ENCODE results near the gene SHH.

Gene SHH

DNA sequence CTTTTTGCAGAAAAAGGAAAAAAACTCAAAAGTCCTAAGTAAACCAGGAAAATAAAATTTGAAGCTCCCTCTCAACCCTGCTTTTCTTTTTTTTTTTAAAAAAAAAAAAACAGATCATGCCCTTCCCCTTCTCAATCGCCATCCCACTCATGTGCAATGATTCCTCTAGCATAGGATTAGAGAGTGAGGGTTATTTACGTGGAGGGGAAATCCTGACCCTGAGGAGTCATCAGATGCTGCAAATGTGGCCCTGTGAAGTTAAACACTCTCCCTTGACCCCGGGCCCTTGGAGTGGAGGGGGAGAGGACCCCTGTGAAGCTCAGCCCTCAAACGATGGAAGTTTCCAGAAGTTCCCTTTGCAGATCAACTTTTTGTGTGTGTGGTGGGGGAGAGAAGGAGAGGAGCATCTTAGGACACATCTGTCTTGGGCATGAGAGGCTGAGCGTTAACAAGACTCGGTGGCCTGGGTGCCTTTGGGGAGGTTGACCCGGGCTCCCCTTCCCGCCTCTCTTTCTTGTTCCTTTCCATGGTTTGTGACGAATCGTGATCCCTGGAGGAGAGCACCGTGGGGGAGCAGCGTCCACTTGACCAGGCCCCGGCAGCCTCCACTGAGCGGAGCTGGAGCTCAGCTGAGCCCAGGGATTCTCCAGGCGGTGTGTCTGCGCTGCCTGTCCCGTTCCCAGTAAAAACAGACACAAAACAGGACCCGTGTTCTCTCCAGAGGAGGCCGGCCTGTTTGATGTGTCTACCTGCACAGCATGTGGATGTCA, 1.5 kb upstream of the SHH start:
- Histone ChIP-seq H3K4me1 (ENCODE audit: control insufficient read depth, insufficient read depth, low read length) (peaks cover 2% of the 10 kb centered on the region; the same call in 1 of the 2 replicates), H3K9me3 (ENCODE audit: control insufficient read depth, insufficient read depth, low read length) (peaks cover 6% of the 10 kb centered on the region; the same call in 1 of the 2 replicates), H3K27ac (ENCODE audit: low read length) (no peak overlapping the region), H3K4me3 (ENCODE audit: low read length) (no peak overlapping the region), H3K27me3 (ENCODE audit: control insufficient read depth, insufficient read depth, low read length) (peaks cover 53% of the 10 kb centered on the region), H3K36me3 (ENCODE audit: control insufficient read depth, insufficient read depth, low read length) (no peaks in the 10 kb centered on the region)
- no peak for DNase-seq (ENCODE audit: low read depth, low spot score)
- WGBS (ENCODE audit: insufficient coverage, insufficient read length), result no CpG with 5 or more reads among the region's 19 CpGs

DNA sequence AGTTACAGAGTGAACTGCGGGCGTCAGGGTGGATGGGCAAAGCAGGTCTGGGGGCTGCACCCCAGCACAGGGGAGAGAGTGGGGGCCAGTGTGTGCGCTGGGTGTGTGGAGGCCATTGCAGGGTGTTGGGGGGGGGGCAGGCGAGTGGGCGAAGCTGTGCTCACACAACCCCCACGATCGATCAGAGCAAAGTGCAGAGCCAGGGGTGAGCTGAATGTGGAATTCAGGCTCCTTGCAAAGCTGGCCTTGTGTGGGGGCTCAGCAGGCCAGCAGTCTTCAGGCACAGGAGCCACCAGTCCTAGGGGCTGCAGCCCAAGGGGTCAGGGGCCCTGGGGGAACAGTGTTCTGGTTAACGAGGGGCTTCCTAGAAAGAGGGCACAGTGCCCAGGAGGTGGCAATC, 862 bp upstream of the SHH start:
- H3K9me3 ChIP-seq (ENCODE audit: control insufficient read depth, insufficient read depth, low read length), result peaks cover 1% of the 10 kb centered on the region; the same call in 1 of the 2 replicates
- no CpG with 5 or more reads among the region's 8 CpGs for WGBS (ENCODE audit: insufficient coverage, insufficient read length)
- no peaks in the 10 kb centered on the region for H3K36me3 ChIP-seq (ENCODE audit: control insufficient read depth, insufficient read depth, low read length)
- no peak overlapping the region for H3K4me3 ChIP-seq (ENCODE audit: low read length)
- no peak for DNase-seq (ENCODE audit: low read depth, low spot score)
- no peak overlapping the region for H3K27ac ChIP-seq (ENCODE audit: low read length)
- H3K27me3 ChIP-seq (ENCODE audit: control insufficient read depth, insufficient read depth, low read length), result peaks cover 59% of the 10 kb centered on the region
- H3K4me1 ChIP-seq (ENCODE audit: control insufficient read depth, insufficient read depth, low read length), result peaks cover 2% of the 10 kb centered on the region; the same call in 1 of the 2 replicates

- Histone ChIP-seq H3K4me1 (ENCODE audit: control insufficient read depth, insufficient read depth, low read length) (peaks cover 4% of the 10 kb centered on the region; the same call in 1 of the 2 replicates), H3K36me3 (ENCODE audit: control insufficient read depth, insufficient read depth, low read length) (no peaks in the 10 kb centered on the region), H3K27ac (ENCODE audit: low read length) (no peak overlapping the region), H3K27me3 (ENCODE audit: control insufficient read depth, insufficient read depth, low read length) (peaks cover 72% of the 10 kb centered on the region), H3K4me3 (ENCODE audit: low read length) (no peak overlapping the region), H3K9me3 (ENCODE audit: control insufficient read depth, insufficient read depth, low read length) (no peaks in the 10 kb centered on the region)
- WGBS (ENCODE audit: insufficient coverage, insufficient read length), result no CpG with 5 or more reads among the region's 13 CpGs
- DNase-seq (ENCODE audit: low read depth, low spot score), result no peak
These were observed 736 bp downstream of the SHH start for GRCh38 chr7:155811560-155811894.

DNA sequence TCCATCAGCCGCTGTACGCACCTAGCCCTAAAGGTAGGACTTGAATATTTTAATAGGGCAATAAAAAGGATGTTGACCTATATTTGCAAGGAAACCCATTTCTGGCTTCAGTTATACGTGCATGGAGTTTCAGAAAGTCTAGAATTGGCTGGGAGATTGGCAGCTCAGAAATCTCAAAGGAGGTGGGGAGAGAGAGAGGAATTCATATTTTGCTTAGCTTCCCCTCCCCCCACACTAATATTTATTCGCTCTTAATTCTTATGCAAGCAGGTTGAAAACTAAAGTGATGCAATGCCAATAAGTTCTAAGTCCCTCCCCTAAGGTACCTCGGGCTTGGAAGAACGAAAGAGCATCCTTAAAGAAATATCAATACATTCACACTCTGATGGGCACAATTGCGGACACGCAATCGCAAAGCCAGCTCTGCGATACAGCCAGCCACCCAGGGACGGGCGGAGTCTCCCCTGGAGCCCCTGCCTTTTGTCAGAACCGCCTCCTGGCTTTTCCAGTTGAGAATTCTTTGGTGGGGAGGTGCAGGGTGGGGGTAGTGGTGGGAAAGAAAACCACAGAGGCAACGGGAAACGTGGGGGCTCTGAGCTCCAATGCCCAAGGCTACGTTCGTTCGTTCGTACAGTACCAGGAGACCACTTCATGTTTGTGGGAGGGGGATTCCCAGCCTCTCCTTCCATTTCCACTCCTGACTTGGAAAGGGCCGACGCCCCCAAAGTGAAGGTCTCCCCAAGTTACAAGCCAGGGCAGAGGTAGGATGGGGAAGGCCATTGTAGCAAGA, 1.3 kb downstream of the SHH start:
- Histone ChIP-seq H3K27me3 (ENCODE audit: control insufficient read depth, insufficient read depth, low read length) (peaks cover 77% of the 10 kb centered on the region), H3K4me1 (ENCODE audit: control insufficient read depth, insufficient read depth, low read length) (peaks cover 4% of the 10 kb centered on the region; the same call in 1 of the 2 replicates), H3K4me3 (ENCODE audit: low read length) (no peak overlapping the region), H3K9me3 (ENCODE audit: control insufficient read depth, insufficient read depth, low read length) (no peaks in the 10 kb centered on the region), H3K36me3 (ENCODE audit: control insufficient read depth, insufficient read depth, low read length) (no peaks in the 10 kb centered on the region), H3K27ac (ENCODE audit: low read length) (no peak overlapping the region)
- DNase-seq (ENCODE audit: low read depth, low spot score), result no peak
- no CpG with 5 or more reads among the region's 21 CpGs for WGBS (ENCODE audit: insufficient coverage, insufficient read length)

DNA sequence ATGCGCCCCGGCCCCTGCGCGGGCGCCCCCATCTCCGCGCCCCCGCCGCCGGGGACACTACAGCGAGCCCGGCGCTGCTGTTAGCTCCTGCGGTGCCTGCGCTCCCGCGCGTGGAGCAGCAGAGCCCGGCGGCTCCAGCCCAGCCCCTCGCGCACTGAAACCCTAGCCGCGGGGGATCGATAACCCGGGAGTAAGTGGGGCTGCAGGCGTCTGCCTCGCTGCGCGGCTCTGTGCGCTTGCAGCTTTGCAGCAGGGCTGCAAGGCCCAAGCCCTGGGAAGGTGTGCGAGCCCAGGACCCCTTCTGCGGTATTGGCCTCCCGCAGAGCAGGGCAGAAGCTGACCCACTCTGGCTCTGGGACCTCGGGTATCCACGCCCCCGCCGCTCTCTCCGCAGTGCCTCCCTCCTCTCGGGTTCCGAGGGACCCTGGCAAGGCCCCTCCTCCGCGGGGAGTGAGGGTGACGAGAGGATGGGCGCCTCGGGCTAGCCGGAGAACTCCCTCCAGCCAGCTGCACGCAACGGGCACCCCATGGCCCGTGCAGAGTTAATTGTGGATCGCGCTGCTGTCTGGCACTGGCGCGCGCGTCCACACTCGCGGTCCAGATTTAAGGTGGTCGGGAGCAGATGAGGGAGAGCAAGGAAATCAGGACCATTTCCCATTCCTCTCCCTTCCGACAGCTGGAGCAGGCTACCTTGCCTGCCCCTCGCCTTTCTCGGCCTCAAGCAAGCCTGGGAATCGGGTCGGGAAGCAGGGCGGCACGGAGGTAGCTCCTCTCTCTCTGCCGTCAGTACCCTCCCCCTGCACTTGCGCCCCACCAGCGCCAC, 2.1 kb downstream of the SHH start:
- Histone ChIP-seq H3K27me3 (ENCODE audit: control insufficient read depth, insufficient read depth, low read length) (peaks cover 85% of the 10 kb centered on the region), H3K4me1 (ENCODE audit: control insufficient read depth, insufficient read depth, low read length) (peaks cover 4% of the 10 kb centered on the region; the same call in 1 of the 2 replicates)

DNA sequence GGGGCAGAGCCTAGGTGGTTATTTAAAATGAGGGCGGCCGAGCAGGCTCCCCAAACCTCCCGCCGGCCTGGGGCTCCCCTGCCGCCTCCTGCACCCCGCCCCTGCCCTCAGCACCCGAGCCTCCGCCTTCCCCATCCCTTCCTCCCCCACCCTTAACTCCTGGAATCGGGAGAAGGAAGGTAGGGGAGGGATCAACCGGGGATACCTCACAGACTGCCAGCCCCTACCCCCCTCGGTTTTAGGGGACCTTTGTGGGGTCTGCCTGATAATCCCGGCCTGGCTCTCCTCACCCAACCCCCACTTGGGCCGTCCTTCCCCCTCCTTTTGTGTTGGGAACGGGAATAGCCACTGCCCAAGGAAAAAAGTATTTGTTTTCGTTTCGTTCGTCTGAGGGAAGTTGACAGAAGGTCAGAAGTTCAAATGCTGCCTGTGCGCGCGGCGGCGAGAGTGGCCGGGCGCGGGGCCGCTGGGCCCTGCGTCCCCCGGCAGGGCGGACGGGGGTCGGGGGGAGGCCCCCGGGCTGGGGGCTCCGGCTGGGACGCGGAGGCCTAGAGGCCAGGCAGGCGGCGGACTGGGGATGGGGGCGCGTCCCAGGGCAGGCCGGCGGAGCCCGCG, 2.8 kb downstream of the SHH start:
- Histone ChIP-seq H3K27me3 (ENCODE audit: control insufficient read depth, insufficient read depth, low read length) (peaks cover 86% of the 10 kb centered on the region), H3K36me3 (ENCODE audit: control insufficient read depth, insufficient read depth, low read length) (no peaks in the 10 kb centered on the region), H3K9me3 (ENCODE audit: control insufficient read depth, insufficient read depth, low read length) (no peaks in the 10 kb centered on the region), H3K4me3 (ENCODE audit: low read length) (0 out of 2 replicates have a peak overlapping the region, but pooled peaks have one; percentile 7), H3K4me1 (ENCODE audit: control insufficient read depth, insufficient read depth, low read length) (peaks cover 4% of the 10 kb centered on the region; the same call in 1 of the 2 replicates), H3K27ac (ENCODE audit: low read length) (no peak overlapping the region)
- no peak for DNase-seq (ENCODE audit: low read depth, low spot score)
- no CpG with 5 or more reads among the region's 43 CpGs for WGBS (ENCODE audit: insufficient coverage, insufficient read length)

More for the DNA sequence above, 2.1 kb downstream of the SHH start:
- no peak for DNase-seq (ENCODE audit: low read depth, low spot score)
- no peak overlapping the region for H3K27ac ChIP-seq (ENCODE audit: low read length)
- H3K36me3 ChIP-seq (ENCODE audit: control insufficient read depth, insufficient read depth, low read length), result no peaks in the 10 kb centered on the region
- peak overlapping the region; percentile 6; the same call in 1 of the 2 replicates for H3K4me3 ChIP-seq (ENCODE audit: low read length)
- H3K9me3 ChIP-seq (ENCODE audit: control insufficient read depth, insufficient read depth, low read length), result no peaks in the 10 kb centered on the region
- WGBS (ENCODE audit: insufficient coverage, insufficient read length), result no CpG with 5 or more reads among the region's 69 CpGs

- Histone ChIP-seq H3K36me3 (ENCODE audit: control insufficient read depth, insufficient read depth, low read length) (no peaks in the 10 kb centered on the region), H3K27ac (ENCODE audit: low read length) (no peak overlapping the region), H3K9me3 (ENCODE audit: control insufficient read depth, insufficient read depth, low read length) (no peaks in the 10 kb centered on the region), H3K27me3 (ENCODE audit: control insufficient read depth, insufficient read depth, low read length) (peaks cover 84% of the 10 kb centered on the region), H3K4me3 (ENCODE audit: low read length) (peak overlapping the region; percentile 14; the same call in 1 of the 2 replicates), H3K4me1 (ENCODE audit: control insufficient read depth, insufficient read depth, low read length) (peaks cover 4% of the 10 kb centered on the region; the same call in 1 of the 2 replicates)
- no peak for DNase-seq (ENCODE audit: low read depth, low spot score)
- no CpG with 5 or more reads among the region's 64 CpGs for WGBS (ENCODE audit: insufficient coverage, insufficient read length)
These were observed 3.5 kb downstream of the SHH start for GRCh38 chr7:155808549-155809331.

DNA sequence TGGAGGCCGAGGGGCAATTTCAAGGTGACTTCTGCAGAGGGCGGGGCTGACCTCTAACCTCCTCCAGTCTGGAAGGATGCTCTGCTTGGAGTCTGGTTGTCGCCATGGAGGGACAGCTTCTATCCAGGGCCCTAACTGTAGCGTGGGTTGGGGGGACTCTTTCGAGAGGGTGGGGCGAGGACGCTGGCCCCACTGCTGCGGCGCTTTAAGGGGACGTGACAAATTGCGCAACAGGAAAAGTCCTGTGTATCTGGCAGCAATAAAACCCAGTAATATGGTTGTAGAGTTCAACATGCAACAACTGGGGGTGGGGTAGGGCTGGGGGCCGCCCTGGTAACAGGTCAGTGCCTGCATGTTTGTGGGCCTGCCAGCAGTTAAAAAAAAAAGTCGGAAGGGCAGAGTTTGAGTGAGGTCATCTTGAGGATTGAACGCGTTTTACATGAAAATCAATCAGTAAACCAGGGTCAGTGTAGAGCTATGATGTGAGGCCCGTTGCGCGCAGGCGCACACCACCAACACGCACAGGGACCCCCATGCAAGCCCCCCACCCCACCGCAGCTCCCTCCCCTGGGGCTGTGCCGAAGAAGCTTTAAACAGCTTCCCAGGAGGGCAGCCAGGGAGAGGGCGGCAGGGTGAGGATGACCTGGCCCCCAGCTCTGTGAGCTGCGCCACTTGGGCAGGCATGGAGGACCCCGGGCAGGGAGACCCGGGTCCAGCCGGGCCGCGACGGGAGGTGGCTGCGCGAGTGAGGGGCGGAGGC, 4.3 kb downstream of the SHH start:
- Histone ChIP-seq H3K27ac (ENCODE audit: low read length) (no peak overlapping the region), H3K27me3 (ENCODE audit: control insufficient read depth, insufficient read depth, low read length) (peaks cover 85% of the 10 kb centered on the region), H3K4me3 (ENCODE audit: low read length) (peak overlapping the region; percentile 14; the same call in 1 of the 2 replicates), H3K9me3 (ENCODE audit: control insufficient read depth, insufficient read depth, low read length) (no peaks in the 10 kb centered on the region), H3K4me1 (ENCODE audit: control insufficient read depth, insufficient read depth, low read length) (peaks cover 4% of the 10 kb centered on the region; the same call in 1 of the 2 replicates), H3K36me3 (ENCODE audit: control insufficient read depth, insufficient read depth, low read length) (no peaks in the 10 kb centered on the region)
- no CpG with 5 or more reads among the region's 33 CpGs for WGBS (ENCODE audit: insufficient coverage, insufficient read length)
- DNase-seq (ENCODE audit: low read depth, low spot score), result no peak

Measured in iPS DF 6.9 (cell line).